NCI-H526 treated with DMSO at 0.1 percent for 48 hours (cell line): ENCODE results near the gene TBC1D2B.
"Not testable (repeated sequence)": the region's sequence is repeated elsewhere in the genome, so short reads cannot be mapped to it uniquely, and the experiment has no call there.

Source experiments
- DNase-seq: peaks from one replicate; lab custom pipeline; 2025; lab: John Stamatoyannopoulos, UW

The TBC1D2B gene

DNA sequence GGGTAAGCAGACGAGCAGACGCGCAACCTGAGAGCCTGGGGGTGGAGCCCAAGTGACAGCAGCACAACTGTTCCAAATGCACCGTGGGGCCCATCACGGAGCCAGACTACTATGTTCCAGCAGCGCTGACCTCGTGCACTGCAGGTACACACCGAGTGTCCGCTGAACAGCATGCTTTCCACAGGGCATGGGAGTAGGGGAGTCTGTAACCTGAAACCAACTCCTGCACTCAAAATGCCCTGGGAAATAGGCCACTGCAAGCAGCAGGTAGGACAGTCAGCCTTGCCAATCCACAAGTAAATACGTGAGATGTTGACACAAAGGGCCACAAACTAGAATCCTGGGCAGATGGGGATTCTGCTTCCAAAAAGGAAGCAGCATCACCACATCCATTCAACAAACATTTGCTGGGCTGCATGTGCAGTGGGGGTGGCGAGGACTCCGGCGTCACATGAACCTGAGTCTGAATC lies 73.9 kb downstream of the TBC1D2B start:
- DNase-seq = peak; percentile 16

GRCh38 chr15:78002996-78003395 lies 74.5 kb downstream of the TBC1D2B start:
- no peak for DNase-seq

DNA sequence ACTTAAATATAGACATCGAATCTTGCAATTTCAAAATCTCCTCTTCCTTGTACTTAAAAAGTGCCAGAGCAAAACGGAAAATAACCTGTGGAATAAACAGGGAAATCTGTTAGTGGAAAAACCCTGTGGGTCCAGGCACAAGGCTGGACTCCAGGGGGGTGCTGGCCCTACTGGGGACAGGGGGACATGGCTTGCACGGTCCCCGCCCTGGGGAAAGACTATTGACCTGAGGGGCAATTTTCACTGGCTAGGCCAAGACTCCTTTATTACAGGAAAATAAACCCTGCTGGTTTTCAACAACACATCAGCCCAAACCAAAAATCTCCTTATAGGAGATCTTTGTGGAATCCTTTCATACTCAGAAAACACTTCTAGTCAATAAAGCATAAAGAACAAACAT lies 75.9 kb downstream of the TBC1D2B start:
- no peak for DNase-seq

- DNase-seq = no peak
These were observed 76.6 kb downstream of the TBC1D2B start for GRCh38 chr15:78000927-78001249.

DNA sequence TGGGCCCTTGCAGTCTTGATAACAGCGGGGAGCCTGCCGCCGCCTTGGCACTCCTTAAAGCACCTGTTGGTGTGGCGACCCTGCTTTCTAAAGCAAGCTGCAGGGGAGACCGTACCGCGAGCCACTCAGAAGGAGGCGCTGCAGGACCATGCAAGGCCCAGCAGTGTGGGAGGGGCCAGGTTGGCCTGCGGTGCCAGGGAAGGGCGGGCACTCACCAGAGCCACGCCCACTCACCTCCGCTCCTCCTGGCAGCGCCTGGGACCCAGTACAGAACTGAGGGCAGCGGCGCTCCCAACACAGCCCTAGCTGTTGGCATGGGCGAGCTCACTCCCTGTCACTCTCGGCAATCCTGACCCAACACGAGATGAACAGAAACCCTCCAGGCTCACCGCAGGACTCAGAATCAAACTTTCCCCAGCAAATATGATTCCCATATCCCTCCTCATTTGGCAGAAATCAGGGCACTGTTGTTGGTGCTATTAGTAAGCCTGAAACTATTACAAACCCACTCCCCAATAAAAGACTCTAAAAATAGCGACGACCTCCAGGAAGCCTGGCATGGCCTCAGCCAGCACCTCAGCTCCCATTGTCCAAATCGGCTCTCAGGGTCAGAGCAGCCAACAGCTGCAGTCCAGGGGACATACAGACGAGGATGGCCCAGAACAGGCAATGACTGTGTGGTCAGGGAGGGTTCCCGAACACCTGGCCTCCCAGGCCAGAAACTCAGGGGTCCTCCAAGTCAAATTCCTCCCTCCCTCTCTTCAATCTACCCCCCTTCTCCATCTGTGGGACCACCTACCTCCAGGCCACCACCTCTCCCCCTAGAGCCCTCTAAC lies 77.2 kb downstream of the TBC1D2B start:
- DNase-seq = peak; percentile 73

GRCh38 chr15:77999486-77999885 lies 78.0 kb downstream of the TBC1D2B start:
- DNase-seq = no peak

DNA sequence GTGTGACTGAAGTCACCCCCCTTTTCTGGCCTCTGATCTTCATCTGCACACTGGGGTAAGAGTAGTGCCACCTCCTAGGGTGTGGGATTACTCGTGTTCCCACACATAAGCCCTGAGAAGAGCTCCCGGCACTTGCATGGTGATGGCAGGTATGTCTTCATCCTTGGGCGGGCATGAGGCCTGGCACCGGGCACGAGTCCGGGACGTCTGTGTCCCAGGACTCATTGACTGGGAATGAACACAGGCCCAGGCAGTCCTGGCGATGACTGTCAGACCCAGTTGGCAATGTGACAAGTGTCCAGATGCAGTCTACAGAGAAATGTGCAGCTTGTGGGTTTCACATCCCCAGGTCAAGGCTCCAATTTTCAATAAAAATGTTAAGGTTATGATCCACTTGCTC lies 78.9 kb downstream of the TBC1D2B start:
- no peak for DNase-seq

DNA sequence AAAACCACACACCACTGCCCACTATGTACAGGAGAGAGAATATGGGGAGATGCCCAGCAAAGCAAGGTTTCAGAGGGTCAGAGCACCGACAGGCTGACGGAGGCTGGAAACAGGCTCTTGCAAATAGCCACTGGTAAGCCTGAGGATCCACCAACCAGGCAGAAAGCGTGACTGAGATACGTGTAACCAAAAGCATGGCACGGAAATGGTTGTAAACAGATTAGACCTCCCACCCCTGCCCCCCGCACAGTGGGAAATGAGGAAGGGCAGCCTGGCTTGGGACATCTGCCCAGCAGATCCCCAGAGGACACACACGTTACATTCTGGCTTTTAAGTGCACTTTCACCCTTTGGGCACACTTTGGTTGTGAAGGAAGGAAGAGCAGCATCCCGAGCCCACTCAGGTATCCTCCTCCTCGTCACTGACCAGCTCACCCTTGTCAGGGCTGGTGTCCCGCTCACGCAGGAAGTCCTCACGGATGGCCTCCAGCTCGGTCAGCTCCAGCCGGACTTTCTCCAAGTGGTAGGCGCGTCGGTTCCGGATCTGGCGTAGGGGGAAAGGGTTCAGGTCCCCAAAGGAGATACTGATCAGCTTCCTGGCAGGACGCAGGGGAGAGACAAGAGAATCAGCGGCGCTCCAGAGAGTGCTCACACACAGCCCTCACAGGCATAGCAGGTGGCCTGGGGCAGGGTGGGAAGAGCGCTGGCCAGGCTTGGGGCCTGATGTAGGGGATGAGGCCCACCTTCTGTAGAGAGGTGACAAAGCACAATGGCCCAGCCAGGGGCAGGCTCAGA lies 79.6 kb downstream of the TBC1D2B start:
- DNase-seq = not testable (repeated sequence)

GRCh38 chr15:77997221-77997620 lies 80.3 kb downstream of the TBC1D2B start:
- DNase-seq = not testable (repeated sequence)

DNA sequence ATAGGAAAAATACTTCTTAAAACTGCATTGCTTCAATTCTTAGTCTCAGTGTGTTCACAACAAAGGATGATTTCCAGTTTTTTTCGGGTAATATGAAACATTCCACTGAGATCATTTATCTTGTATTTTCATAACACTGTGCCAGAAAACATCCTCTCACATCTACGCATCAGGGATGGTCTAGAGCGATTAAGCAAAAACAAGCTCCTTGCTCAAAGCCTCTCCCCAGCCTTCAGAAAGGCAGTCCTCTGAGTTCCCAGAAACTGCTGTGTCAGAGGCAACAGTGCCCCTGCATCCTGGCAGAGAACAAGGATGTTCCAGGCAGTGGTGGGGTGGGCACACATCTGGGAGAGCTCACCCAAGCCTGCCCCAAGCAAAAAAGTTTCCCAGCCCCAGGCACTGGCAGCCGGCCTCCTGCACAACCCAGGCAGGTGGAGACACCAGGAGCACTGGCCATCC lies 80.8 kb downstream of the TBC1D2B start:
- DNase-seq = not testable (repeated sequence)

- DNase-seq = not testable (repeated sequence)
These were observed 81.3 kb downstream of the TBC1D2B start for GRCh38 chr15:77996226-77996625.

GRCh38 chr15:77995537-77995918 lies 82.0 kb downstream of the TBC1D2B start:
- DNase-seq = not testable (repeated sequence)

GRCh38 chr15:77994893-77995536 lies 82.5 kb downstream of the TBC1D2B start:
- not testable (repeated sequence) for DNase-seq

GRCh38 chr15:77993970-77994693 lies 83.4 kb downstream of the TBC1D2B start:
- DNase-seq = not testable (repeated sequence)

DNA sequence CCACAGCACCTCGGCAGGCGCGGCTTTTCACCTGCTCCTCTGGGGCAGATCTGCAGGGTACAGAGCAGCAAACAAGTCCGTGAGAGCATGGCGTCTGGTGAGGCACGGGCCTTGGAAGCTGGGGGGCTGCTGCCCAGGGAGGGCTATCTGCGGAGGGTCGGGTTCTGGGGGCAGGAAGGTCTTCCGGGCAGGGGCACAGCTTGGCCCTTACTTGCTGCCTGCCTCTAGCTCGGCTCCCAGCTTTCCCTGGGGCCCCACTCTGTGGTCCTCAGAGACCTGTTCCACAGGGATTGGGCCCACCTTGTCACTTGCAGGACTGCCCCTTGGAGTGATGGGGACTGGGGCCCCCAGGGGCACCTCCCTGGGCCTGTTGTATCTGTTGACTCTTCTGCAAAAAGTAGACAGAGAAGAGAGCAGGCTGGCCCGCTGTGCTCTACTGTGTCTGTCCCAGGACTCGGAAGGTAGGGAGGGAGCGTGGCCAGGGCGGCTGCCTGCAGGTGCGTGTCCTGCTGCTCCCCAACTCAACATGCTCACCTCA lies 84.1 kb downstream of the TBC1D2B start:
- no peak for DNase-seq

DNA sequence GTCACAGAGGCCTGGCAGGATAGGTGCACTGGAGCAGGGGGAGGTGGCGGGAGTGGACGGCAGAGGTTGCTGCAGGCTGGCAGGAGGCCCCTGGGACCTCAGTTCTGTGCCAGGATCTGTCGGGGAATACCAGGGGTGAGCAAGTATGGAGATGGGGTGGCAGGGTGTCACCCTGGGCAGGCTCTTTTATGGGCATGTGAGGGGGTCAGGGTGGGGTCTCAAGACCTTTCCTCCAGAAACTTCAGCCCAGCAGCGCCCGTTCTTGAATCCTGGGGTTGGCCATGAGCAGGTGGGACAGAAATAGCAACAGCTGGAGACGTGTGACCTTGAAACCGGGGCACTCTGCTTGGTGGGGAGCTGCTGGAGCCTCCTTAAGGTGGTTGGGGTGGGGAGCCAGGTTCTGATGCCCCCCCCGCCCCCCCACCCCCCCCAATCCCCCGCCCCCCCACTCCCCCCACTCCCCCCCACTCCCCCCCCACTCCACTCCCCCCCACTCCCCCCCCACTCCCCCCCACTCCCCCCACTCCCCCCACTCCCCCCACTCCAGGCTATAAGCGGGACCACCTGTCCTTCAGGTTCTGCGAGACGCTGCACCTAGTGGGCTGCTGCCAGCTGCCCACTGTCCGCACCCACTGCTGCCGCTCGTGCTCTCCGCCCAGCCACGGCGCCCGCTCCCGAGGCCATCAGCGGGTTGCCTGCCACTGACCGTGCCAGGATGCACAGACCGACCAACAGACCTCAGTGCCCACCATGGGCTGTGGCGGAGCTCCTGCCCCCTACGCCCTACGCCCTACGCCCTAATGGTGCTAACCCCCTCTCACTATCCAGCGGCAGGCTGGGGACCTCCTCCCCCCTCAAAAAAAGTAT lies 84.9 kb downstream of the TBC1D2B start:
- no peak for DNase-seq

DNA sequence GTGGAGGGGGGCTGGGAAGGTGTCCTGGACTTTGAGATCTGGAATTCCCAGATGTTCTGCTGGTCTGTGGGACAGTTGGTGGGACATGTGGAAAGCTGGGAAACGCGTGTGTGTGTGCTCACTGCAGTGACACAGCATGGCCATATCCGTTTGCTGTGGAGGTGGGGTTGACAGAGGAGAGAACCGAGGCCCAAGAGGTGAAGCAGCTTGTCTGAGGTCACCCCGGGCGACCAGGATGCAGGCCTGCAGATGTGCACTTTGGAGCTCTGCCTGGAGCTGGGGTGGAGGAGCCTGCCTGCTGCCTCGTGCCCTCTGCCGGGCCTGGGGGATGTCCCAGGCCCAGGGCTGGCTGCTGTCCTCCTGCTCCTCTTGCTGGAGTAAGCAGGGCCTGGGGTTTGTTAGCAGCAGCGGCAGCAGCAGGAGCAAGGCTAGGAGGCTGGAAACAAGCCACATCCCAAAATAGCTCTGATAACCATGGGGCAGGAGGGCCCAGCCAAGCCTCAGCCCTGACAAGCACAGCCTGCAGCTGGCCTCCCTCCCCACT lies 85.8 kb downstream of the TBC1D2B start:
- DNase-seq = not testable (repeated sequence)

DNA sequence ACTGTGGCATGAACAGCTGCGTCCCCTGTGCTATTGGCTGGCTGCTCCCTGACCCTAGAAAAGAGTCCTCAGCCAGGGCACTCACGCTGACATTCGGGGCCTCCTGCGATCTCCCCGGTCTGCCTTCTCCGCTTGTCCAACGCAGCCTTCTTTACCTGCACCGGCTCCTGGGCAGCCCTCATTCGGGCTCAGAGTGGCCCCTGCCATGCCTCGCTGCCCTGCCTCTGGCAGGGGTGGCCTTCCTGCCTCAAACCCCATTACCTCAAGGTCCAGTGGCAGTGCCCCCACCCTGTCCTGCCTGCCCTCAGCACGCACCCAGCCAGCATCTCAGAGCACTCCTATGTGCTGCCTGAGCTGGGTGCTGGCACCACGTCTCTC lies 86.5 kb downstream of the TBC1D2B start:
- DNase-seq = no peak

DNA sequence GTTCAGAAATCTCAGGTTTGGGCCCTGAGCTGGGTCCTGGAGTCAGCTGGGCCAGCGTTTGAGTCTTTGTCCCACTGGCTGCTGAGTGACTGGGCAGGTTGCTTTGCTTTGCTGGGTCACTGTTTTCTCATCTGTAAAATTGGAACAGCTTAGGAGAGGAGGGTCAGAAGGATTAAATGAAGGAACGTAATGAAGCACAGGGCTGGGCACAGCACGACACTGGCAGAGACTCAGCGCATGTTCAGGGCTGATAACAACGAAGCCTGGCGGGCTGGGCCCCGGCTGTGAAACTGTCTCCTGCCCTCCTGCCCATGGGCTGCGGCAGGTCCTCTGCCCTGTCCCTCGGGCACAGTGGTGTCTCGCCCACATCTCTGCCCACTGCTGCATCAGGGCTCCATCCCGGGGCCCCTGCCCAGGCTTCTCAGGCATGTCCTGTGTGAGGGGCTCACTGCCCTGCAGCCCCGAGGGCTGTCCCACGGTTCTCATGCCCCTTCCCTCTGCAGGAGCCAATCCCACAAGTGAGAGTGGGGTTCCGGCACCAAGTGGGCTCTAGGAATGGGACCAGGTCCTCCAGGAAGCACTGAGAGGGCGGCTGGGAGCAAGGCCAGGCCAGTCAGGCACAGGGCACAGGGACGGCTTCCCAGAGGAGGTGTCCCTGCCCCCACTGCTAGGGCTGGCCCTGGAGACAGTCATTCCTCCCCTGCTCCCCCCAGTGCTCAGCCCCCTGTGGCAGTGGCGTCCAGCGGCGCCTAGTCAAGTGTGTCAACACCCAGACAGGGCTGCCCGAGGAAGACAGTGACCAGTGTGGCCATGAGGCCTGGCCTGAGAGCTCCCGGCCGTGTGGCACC lies 88.0 kb downstream of the TBC1D2B start:
- DNase-seq = no peak
